Measurements from ENCODE around the gene SLC4A1. TPM values are rescaled to one million over a fixed set of nuclear protein-coding genes. Genes with fewer than 3 reads are reported as not detected.

The SLC4A1 gene
- total and polyA plus RNA-seq, 2 donors from 2014 or later: 2.1 to 201 TPM

DNA sequence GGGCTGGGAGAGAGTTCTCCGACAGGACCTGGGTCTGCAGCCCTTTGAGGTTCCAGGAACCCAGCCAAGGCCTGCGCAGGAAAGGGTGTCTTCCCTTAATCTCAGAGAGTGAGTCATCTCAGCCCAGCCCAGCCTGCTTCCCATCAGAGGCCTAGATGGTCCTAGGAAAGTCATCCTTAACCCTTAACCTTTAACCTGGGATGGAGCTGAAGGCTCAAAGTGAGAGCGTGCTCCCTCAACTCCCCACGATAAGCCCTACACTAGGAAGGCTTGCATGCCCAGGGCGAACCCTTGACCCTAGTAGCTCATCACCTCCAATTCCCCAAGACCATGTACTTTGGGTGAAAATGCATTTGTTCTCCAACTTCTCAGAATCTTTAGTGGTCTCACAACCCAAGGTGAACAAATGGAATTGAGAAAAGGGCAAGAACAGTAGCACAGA, 63.5 kb downstream of the SLC4A1 start:
- Histone ChIP-seq H3K9me3 (ENCODE audit: control insufficient read depth in 2 of 3, insufficient read depth in 1 of 3, low read length in 3 of 3) (no peaks in the 10 kb centered on the region), H3K27me3 (ENCODE audit: control insufficient read depth, insufficient read depth, low read length) (no peaks in the 10 kb centered on the region), H3K27ac (ENCODE audit: low read depth in 2 of 2, low read length in 2 of 2) (no peak overlapping the region), H3K4me1 (ENCODE audit: control insufficient read depth in 2 of 3, insufficient read depth in 2 of 3, low read depth in 1 of 3, low read length in 3 of 3) (peaks cover 0 to 5% (median 5%) of the 10 kb centered on the region in 3 donors), H3K9ac (ENCODE audit: low read length in 3 of 3) (no peak overlapping the region), H3K36me3 (ENCODE audit: control insufficient read depth in 2 of 3, insufficient read depth in 3 of 3, low read length in 3 of 3) (peaks cover 8 to 18% (median 16%) of the 10 kb centered on the region in 3 donors), H3K4me3 (ENCODE audit: low read length in 3 of 3) (no peak overlapping the region)
- FAIRE-seq: no peak
- intact Hi-C loops (cut with DNase I): no loop called here
- no peak for TF ChIP-seq CTCF (IDR thresholded peaks at IDR 0.05; ENCODE audit: borderline replicate concordance, extremely low read depth, insufficient read depth)
- no peak for DNase-seq

GRCh38 chr17:44203731-44204440, 64.0 kb downstream of the SLC4A1 start:
- Histone ChIP-seq H3K4me1 (ENCODE audit: control insufficient read depth in 2 of 3, insufficient read depth in 2 of 3, low read depth in 1 of 3, low read length in 3 of 3) (peaks cover 0 to 5% (median 5%) of the 10 kb centered on the region in 3 donors), H3K27me3 (ENCODE audit: control insufficient read depth, insufficient read depth, low read length) (no peaks in the 10 kb centered on the region), H3K36me3 (ENCODE audit: control insufficient read depth in 2 of 3, insufficient read depth in 3 of 3, low read length in 3 of 3) (peaks cover 6 to 18% (median 11%) of the 10 kb centered on the region in 3 donors), H3K27ac (ENCODE audit: low read depth in 2 of 2, low read length in 2 of 2) (no peak overlapping the region), H3K9ac (ENCODE audit: low read length in 3 of 3) (no peak overlapping the region), H3K4me3 (ENCODE audit: low read length in 3 of 3) (no peak overlapping the region), H3K9me3 (ENCODE audit: control insufficient read depth in 2 of 3, insufficient read depth in 1 of 3, low read length in 3 of 3) (no peaks in the 10 kb centered on the region)
- peak in 3 of 5 donors; percentile 46 to 70 (median 63) for DNase-seq
- intact Hi-C loops (cut with DNase I): no loop called here
- peak; percentile 48 for TF ChIP-seq CTCF (IDR thresholded peaks at IDR 0.05; ENCODE audit: borderline replicate concordance, extremely low read depth, insufficient read depth)
- no peak for FAIRE-seq

DNA sequence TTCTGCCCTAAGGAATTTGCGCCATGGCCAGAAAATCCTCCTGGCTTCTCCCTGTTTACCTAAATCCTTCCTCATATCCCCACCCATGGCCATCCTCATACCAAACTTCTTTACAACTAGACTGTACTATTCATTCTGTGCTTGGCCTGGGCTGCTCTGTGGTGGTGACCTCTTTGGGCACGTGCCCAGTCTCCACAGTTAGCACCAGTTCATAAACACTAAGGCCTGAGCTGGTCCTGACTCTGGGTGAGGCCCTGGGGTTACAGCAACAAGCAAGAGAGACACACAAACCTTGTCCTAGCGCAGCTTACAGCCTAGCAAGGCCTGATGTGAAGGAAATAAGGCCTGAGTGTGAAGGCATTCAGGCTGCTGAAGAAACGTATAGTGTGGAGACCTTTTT, 65.2 kb downstream of the SLC4A1 start:
- no peak for DNase-seq
- no peak overlapping the region for H3K9ac ChIP-seq (ENCODE audit: low read length in 3 of 3)
- intact Hi-C loops (cut with DNase I): no loop called here
- H3K4me3 ChIP-seq (ENCODE audit: low read length in 3 of 3): no peak overlapping the region
- no peaks in the 10 kb centered on the region for H3K9me3 ChIP-seq (ENCODE audit: control insufficient read depth in 2 of 3, insufficient read depth in 1 of 3, low read length in 3 of 3)
- H3K4me1 ChIP-seq (ENCODE audit: control insufficient read depth in 2 of 3, insufficient read depth in 2 of 3, low read depth in 1 of 3, low read length in 3 of 3): peaks cover 0 to 13% (median 12%) of the 10 kb centered on the region in 3 donors
- H3K27ac ChIP-seq (ENCODE audit: low read depth in 2 of 2, low read length in 2 of 2): no peak overlapping the region
- no peak for FAIRE-seq
- TF ChIP-seq CTCF (IDR thresholded peaks at IDR 0.05; ENCODE audit: borderline replicate concordance, extremely low read depth, insufficient read depth): no peak
- peaks cover 0 to 8% (median 7%) of the 10 kb centered on the region in 3 donors for H3K36me3 ChIP-seq (ENCODE audit: control insufficient read depth in 2 of 3, insufficient read depth in 3 of 3, low read length in 3 of 3)
- H3K27me3 ChIP-seq (ENCODE audit: control insufficient read depth, insufficient read depth, low read length): no peaks in the 10 kb centered on the region

All from kidney (tissue), 14 donors.